Epithelial cell of esophagus (primary cell): ENCODE results near the gene SH3RF2.

Experiments
- DNase-seq: peaks from one replicate; pipeline ENCODE4 v3.0.0; 2010; ENCODE audit warnings: low read depth
- H3K4me3 ChIP-seq: 2 replicates; pipeline ENCODE4 v1.5.1; 2011; ENCODE audit warnings: mild to moderate bottlenecking, low read length, control low read depth
- CTCF ChIP-seq: IDR thresholded peaks from 2 replicates; pipeline ENCODE4 v1.5.1; 2011; ENCODE audit warnings: low read depth, mild to moderate bottlenecking, low read length, control low read depth, inconsistent platforms; ENCODE audit not compliant: insufficient read depth; ENCODE audit errors: missing control alignments

Gene SH3RF2

GRCh38 chr5:146079695-146080373 lies 143.5 kb downstream of the SH3RF2 start:
- TF ChIP-seq CTCF = no peak
- DNase-seq = peak; percentile 39
- H3K4me3 ChIP-seq = no peak overlapping the region

- H3K4me3 ChIP-seq = no peak overlapping the region
- DNase-seq = no peak
- TF ChIP-seq CTCF = no peak
Measured at GRCh38 chr5:146081556-146081955, 145.2 kb downstream of the SH3RF2 start.

GRCh38 chr5:146082798-146083197 lies 146.4 kb downstream of the SH3RF2 start:
- no peak overlapping the region for H3K4me3 ChIP-seq
- TF ChIP-seq CTCF = no peak
- DNase-seq = no peak

GRCh38 chr5:146084376-146084775 lies 148.0 kb downstream of the SH3RF2 start:
- H3K4me3 ChIP-seq = no peak overlapping the region
- no peak for DNase-seq
- no peak for TF ChIP-seq CTCF

GRCh38 chr5:146088098-146088497 lies 151.7 kb downstream of the SH3RF2 start:
- TF ChIP-seq CTCF = no peak
- no peak for DNase-seq
- no peak overlapping the region for H3K4me3 ChIP-seq

- no peak for DNase-seq
- no peak for TF ChIP-seq CTCF
- H3K4me3 ChIP-seq = no peak overlapping the region
Measured at GRCh38 chr5:146089287-146089686, 152.9 kb downstream of the SH3RF2 start.

GRCh38 chr5:146091881-146092280 lies 155.5 kb downstream of the SH3RF2 start:
- no peak overlapping the region for H3K4me3 ChIP-seq
- TF ChIP-seq CTCF = no peak
- peak; percentile 76 for DNase-seq
